NCI-H187 treated with DMSO at 0.1 percent for 48 hours (cell line): ENCODE results near the gene PLA2G3.

Experiments
- DNase-seq: peaks from one replicate; lab custom pipeline; 2025; lab: John Stamatoyannopoulos, UW

The PLA2G3 gene

DNA sequence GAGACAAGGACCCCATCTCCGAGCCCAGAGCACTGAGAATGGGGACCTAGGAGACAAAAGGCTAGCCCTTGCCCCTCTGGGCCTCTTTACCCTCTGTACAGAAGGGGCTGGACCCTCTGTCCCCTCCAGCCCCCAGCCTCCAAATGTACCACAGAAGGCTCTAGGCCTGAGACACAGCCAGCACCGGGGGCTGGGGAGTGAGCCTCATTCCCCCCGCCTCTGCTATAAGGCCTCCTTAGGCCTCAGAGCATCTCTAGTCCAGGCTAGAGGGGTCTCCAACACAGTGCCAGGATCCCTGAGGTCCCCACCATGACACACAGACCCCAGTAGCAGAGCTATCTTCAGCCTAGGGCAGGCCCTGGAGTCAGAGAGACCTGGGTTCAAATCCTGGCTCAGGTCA is 54.4 kb downstream of the PLA2G3 start:
- no peak for DNase-seq

DNA sequence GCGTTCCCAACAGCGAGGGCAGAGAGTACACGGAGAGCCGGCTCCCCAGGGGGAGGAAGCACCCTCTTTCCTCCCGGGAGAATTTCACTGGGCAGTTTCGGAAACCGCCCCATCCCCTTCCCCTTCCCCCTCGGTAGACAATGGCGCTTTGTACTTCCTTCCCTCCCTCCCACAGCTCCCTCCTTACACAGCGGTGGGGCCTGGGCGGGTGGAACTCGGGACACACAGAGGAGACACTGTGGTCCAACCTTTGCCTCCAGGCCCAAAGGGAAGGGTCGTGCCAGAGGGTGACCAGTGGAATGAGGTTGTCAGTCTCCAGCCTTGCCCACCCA is 54.8 kb downstream of the PLA2G3 start:
- DNase-seq = no peak

DNA sequence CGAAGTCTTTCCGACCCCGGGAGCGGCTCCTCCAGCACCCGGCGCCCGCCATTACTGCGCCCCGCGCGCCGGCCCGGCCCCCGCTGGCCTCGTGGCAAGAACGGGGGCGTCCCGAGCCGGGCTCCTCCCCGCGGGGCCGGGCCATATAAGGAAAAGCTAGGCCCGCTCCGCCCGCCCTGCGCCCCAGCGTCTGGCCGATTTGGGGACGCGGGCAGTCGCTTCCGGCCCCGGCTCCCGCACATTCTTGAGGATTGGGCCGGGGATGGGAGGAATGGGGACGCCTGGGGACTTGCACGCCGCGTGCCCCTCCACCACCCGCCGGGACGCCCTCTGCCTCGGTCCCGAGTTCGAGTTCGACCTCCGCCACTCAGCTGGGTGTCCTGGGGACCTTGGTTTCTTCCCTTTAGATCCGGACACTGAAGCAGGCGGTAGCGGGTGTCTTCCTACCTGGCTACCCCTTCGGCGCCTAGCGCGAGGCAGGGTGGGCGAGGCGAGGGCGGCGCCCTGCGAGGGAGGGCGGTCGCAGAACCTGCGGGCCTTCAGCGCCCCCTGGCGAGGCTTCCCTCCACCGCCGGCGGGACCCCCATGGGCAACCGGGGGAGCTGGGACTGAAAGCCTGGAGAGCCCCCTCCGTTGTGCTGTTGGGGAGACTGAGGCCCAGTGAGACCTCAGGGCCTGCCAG is 55.4 kb downstream of the PLA2G3 start:
- no peak for DNase-seq
